Gastroesophageal sphincter (tissue), 4 donors: Measurements from ENCODE around the gene STK24. TPM values are rescaled to one million over a fixed set of nuclear protein-coding genes. Genes with fewer than 3 reads are reported as not detected.

Experiments
- ATAC-seq: fragments of 150-250 bp; one replicate; pipeline ENCODE4 v1.9.1; 2016; ENCODE audit warnings: mild to moderate bottlenecking, moderate library complexity
- H3K27ac ChIP-seq, 4 donors: fragments of 200-600 bp; sonication (generic) in 3 of 4; 1 replicate in 3 of 4; 2 replicates in 1 of 4; pipeline ENCODE4 v1.5.1; 2016 to 2019
- H3K27me3 ChIP-seq: fragments of 200-600 bp; sonication (generic); one replicate; pipeline ENCODE4 v1.5.1; 2019
- H3K36me3 ChIP-seq, 2 donors: fragments of 200-600 bp; sonication (generic); one replicate each; pipeline ENCODE4 v1.5.1; 2019; ENCODE audit warnings: control low read depth in 1 of 2
- H3K4me1 ChIP-seq, 3 donors: fragments of 200-600 bp; sonication (generic); 1 replicate in 2 of 3; 2 replicates in 1 of 3; pipeline ENCODE4 v1.5.1; 2016 to 2019; ENCODE audit warnings: control low read depth in 2 of 3
- H3K4me3 ChIP-seq, 2 donors: fragments of 200-600 bp; sonication (generic); one replicate each; pipeline ENCODE4 v1.5.1; 2019; ENCODE audit warnings: mild to moderate bottlenecking in 1 of 2, moderate library complexity in 1 of 2
- H3K9me3 ChIP-seq, 3 donors: fragments of 200-600 bp; sonication (generic); one replicate each; pipeline ENCODE4 v1.5.1; 2017 to 2019; ENCODE audit warnings: control low read depth in 2 of 3
- CTCF ChIP-seq, 4 experiments: fragments of 200-600 bp in 2 of 4; fragments of 450-650 bp in 2 of 4; sonication (generic) in 1 of 4; IDR thresholded peaks; one replicate each; pipeline ENCODE4 v1.5.1; 2017 to 2019; ENCODE audit warnings: antibody characterized with exemption in 4 of 4, mild to moderate bottlenecking in 2 of 4, moderate library complexity in 2 of 4
- EP300 ChIP-seq: sonication (generic); formaldehyde crosslinking; IDR thresholded peaks from one replicate; pipeline ENCODE4 v1.6.1; 2017; ENCODE audit warnings: antibody characterized with exemption, mild to moderate bottlenecking
- POLR2A ChIP-seq, 2 donors: fragments of 450-650 bp; IDR thresholded peaks; one replicate each; pipeline ENCODE4 v1.6.1; 2017; ENCODE audit warnings: antibody characterized with exemption in 2 of 2, mild to moderate bottlenecking in 2 of 2, moderate library complexity in 1 of 2
- POLR2AphosphoS5 ChIP-seq: sonication (generic); formaldehyde crosslinking; IDR thresholded peaks from one replicate; pipeline ENCODE4 v1.6.1; 2017; ENCODE audit warnings: antibody characterized with exemption
- WGBS, 2 donors: methylation state at CpG; one replicate each; pipeline ENCODE4 v1.1.5; 2018; ENCODE audit warnings: low coverage in 1 of 2; 5-methylcytosine and 5-hydroxymethylcytosine counted together
- total RNA-seq, 4 donors: library from RNA; depleted of rRNA; stranded (reverse); fragments of >200 nt; gene quantifications; one replicate each; pipeline ENCODE4 v1.1.0, GENCODE V29; 2016

Gene STK24
- total RNA-seq, 4 donors from 2014 or later: 60.2 to 157 (median 102) TPM

GRCh38 chr13:98585946-98586345 lies 9.0 kb upstream of the STK24 start:
- ATAC-seq: no peak
- 67 to 87% methylated on average over 1 to 3 of the region's 3 CpGs for WGBS, 2 donors
- H3K27me3 ChIP-seq: no peaks in the 10 kb centered on the region

GRCh38 chr13:98585398-98585754 lies 8.5 kb upstream of the STK24 start:
- Histone ChIP-seq H3K9me3 (no peaks in the 10 kb centered on the region), H3K4me3 (no peak overlapping the region), H3K4me1 (peaks cover 0 to 27% (median 0%) of the 10 kb centered on the region in 3 donors), H3K36me3 (no peaks in the 10 kb centered on the region), H3K27ac (no peak overlapping the region), H3K27me3 (no peaks in the 10 kb centered on the region)
- 50 to 92% methylated on average over 2 to 4 of the region's 5 CpGs for WGBS, 2 donors
- no peak for ATAC-seq
- TF ChIP-seq EP300: no peak
- no peak for TF ChIP-seq POLR2A (IDR thresholded peaks at IDR 0.05)
- no peak for TF ChIP-seq CTCF (IDR thresholded peaks at IDR 0.05)
- no peak for TF ChIP-seq POLR2AphosphoS5

More at GRCh38 chr13:98585946-98586345, 9.0 kb upstream of the STK24 start:
- H3K27ac ChIP-seq: no peak overlapping the region
- TF ChIP-seq CTCF (IDR thresholded peaks at IDR 0.05): no peak
- no peak for TF ChIP-seq EP300
- TF ChIP-seq POLR2A (IDR thresholded peaks at IDR 0.05): no peak
- TF ChIP-seq POLR2AphosphoS5: no peak
- H3K36me3 ChIP-seq: no peaks in the 10 kb centered on the region
- H3K4me3 ChIP-seq: no peak overlapping the region
- H3K4me1 ChIP-seq: peaks cover 0 to 27% (median 0%) of the 10 kb centered on the region in 3 donors
- H3K9me3 ChIP-seq: no peaks in the 10 kb centered on the region

GRCh38 chr13:98584668-98585397 lies 7.9 kb upstream of the STK24 start:
- ATAC-seq: no peak
- H3K27me3 ChIP-seq: no peaks in the 10 kb centered on the region
- WGBS, 2 donors: 50% methylated on average over 3 of the region's 4 CpGs
- H3K27ac ChIP-seq: no peak overlapping the region
- TF ChIP-seq POLR2AphosphoS5 (no peak), POLR2A (IDR thresholded peaks at IDR 0.05) (no peak), CTCF (IDR thresholded peaks at IDR 0.05) (no peak), EP300 (no peak)
- no peaks in the 10 kb centered on the region for H3K36me3 ChIP-seq
- no peak overlapping the region for H3K4me3 ChIP-seq
- no peaks in the 10 kb centered on the region for H3K9me3 ChIP-seq
- peaks cover 0 to 27% (median 0%) of the 10 kb centered on the region in 3 donors for H3K4me1 ChIP-seq

- 92 to 96% methylated on average over 4 to 6 of the region's 6 CpGs for WGBS, 2 donors
- H3K9me3 ChIP-seq: no peaks in the 10 kb centered on the region
- no peak for TF ChIP-seq POLR2A (IDR thresholded peaks at IDR 0.05)
- no peak for TF ChIP-seq POLR2AphosphoS5
- no peak for TF ChIP-seq CTCF (IDR thresholded peaks at IDR 0.05)
- no peak for TF ChIP-seq EP300
- H3K27me3 ChIP-seq: no peaks in the 10 kb centered on the region
- ATAC-seq: no peak
- no peak overlapping the region for H3K4me3 ChIP-seq
- no peak overlapping the region for H3K27ac ChIP-seq
- H3K36me3 ChIP-seq: no peaks in the 10 kb centered on the region
- H3K4me1 ChIP-seq: peaks cover 0 to 40% (median 4%) of the 10 kb centered on the region in 3 donors
These were observed 6.0 kb upstream of the STK24 start for GRCh38 chr13:98582947-98583346.
